Activated naive CD8-positive, alpha-beta T cell treated with anti-CD3 and anti-CD28 coated beads, Interleukin-2, amount 50 U/mL, for 24 hours (primary cell): ENCODE results near the gene ASTE1.
"Not testable (repeated sequence)": the region's sequence is repeated elsewhere in the genome, so short reads cannot be mapped to it uniquely, and the experiment has no call there.

Source experiments
- ATAC-seq: fragments of 150-1000 bp; cut with Tn5 transposase; one replicate; pipeline ENCODE4 v1.10.0; 2021
- DNase-seq: peaks from one replicate; pipeline ENCODE4 v3.0.0; 2021
- H3K27ac Mint-ChIP-seq: one replicate; pipeline ENCODE4 v1.8.0; 2021; ENCODE audit warnings: mild to moderate bottlenecking, mixed read lengths
- H3K27me3 Mint-ChIP-seq: one replicate; pipeline ENCODE4 v1.8.0; 2021; ENCODE audit warnings: mixed read lengths
- H3K36me3 Mint-ChIP-seq: one replicate; pipeline ENCODE4 v1.8.0; 2021; ENCODE audit warnings: low read depth, mixed read lengths
- H3K4me1 Mint-ChIP-seq: one replicate; pipeline ENCODE4 v1.8.0; 2021; ENCODE audit warnings: mixed read lengths
- H3K4me3 Mint-ChIP-seq: one replicate; pipeline ENCODE4 v1.8.0; 2021; ENCODE audit warnings: mild to moderate bottlenecking, moderate library complexity, mixed read lengths
- H3K9me3 Mint-ChIP-seq: one replicate; pipeline ENCODE4 v1.8.0; 2021; ENCODE audit warnings: mixed read lengths

ASTE1 gene, protein sequence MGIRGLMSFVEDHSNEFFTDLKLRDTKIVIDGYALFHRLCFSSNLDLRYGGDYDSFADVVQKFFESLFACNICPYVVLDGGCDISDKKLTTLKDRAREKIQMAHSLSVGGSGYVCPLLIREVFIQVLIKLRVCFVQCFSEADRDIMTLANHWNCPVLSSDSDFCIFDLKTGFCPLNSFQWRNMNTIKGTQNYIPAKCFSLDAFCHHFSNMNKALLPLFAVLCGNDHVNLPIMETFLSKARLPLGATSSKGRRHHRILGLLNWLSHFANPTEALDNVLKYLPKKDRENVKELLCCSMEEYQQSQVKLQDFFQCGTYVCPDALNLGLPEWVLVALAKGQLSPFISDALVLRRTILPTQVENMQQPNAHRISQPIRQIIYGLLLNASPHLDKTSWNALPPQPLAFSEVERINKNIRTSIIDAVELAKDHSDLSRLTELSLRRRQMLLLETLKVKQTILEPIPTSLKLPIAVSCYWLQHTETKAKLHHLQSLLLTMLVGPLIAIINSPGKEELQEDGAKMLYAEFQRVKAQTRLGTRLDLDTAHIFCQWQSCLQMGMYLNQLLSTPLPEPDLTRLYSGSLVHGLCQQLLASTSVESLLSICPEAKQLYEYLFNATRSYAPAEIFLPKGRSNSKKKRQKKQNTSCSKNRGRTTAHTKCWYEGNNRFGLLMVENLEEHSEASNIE

DNA sequence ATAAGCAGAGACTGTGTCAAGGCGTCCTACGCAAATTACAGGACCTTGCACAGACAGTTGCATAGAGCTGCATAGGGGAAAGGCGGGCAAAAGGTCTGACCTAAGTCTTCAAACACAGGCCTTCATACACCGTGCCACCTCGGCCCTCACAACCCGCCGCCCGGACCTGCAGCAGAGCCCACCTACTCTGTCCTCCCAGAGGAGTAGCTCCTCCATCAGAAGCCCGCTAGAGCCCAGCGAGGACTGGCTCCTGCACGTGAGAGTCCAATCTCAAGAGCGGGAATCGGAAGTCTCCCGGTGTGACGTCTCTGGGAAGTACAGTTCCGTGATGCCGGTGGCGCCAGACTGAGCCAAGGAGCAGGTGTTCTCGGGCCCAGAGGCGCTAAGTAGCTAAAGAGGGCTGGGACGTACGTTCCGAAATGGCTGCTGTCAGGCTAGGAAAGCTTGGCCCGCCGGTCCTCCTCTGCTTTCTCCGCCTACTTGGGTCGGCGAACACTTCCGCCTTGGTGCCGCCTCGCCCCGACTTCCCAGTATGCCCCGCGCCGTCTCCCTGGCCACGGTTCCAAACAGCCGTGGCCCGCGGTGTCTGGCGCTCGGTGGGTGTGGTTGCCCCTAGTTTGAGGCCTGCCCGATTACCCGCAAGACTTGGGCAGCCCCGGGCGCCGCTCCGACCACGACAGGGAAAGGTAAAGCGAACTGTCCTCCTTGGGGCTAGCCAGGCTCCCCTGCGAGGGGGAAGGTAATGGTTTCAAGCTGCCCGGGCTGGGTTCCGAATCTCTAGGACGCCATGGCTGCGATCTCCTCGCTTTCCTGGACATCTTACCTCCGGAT, at the start of gene ASTE1, which contains the start of gene NEK11:
Gene ASTE1 (minus strand): TSS at position 505 of the 831 bp plus-strand sequence. CDS start 1,519 bp downstream, outside the sequence.
Gene NEK11 (plus strand): TSS at position 557 of the 831 bp plus-strand sequence. CDS start 2,832 bp downstream, outside the sequence.
- ATAC-seq (peak; percentile 98), DNase-seq (peak; percentile 89)
- peak within 1 kb of the TSS; percentile 89 for H3K27ac Mint-ChIP-seq
- peaks cover 49% of the 10 kb centered on the region for H3K4me1 Mint-ChIP-seq
- no peaks in the 10 kb centered on the region for H3K27me3 Mint-ChIP-seq
- peaks cover 34% of the 10 kb centered on the region for H3K36me3 Mint-ChIP-seq
- H3K4me3 Mint-ChIP-seq, result peak within 1 kb of the TSS; percentile 89
- no peaks in the 10 kb centered on the region for H3K9me3 Mint-ChIP-seq

- DNase-seq, result no peak
- no peaks in the 10 kb centered on the region for H3K27me3 Mint-ChIP-seq
- H3K36me3 Mint-ChIP-seq, result no peaks in the 10 kb centered on the region
- no peak overlapping the region for H3K27ac Mint-ChIP-seq
- H3K4me3 Mint-ChIP-seq, result no peak overlapping the region
- H3K4me1 Mint-ChIP-seq, result no peaks in the 10 kb centered on the region
- no peak for ATAC-seq
- no peaks in the 10 kb centered on the region for H3K9me3 Mint-ChIP-seq
Measured at GRCh38 chr3:131075632-131076328, 49.2 kb upstream of the ASTE1 start.

DNA sequence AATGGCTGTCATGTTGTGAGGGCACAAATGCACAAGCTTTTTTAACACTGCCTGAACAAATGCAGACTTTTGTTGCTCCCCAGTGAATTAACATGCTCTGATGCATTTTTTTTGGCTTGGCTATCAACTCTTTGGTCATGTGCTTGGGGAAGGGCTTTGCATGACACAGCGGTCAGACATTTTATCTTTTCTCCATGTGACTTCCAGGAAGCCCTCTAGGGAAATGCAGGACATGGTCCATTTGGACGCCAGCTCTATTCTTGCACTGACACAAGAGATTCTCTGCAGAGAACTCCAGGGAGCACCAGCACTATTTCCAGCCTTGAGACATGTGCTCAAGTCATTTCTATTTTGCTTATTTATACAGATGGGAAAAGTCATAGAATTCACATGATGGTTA, 46.2 kb upstream of the ASTE1 start:
- ATAC-seq (no peak), DNase-seq (no peak)
- no peaks in the 10 kb centered on the region for H3K27me3 Mint-ChIP-seq
- no peaks in the 10 kb centered on the region for H3K36me3 Mint-ChIP-seq
- no peaks in the 10 kb centered on the region for H3K9me3 Mint-ChIP-seq
- no peaks in the 10 kb centered on the region for H3K4me1 Mint-ChIP-seq
- H3K4me3 Mint-ChIP-seq, result no peak overlapping the region
- H3K27ac Mint-ChIP-seq, result no peak overlapping the region

DNA sequence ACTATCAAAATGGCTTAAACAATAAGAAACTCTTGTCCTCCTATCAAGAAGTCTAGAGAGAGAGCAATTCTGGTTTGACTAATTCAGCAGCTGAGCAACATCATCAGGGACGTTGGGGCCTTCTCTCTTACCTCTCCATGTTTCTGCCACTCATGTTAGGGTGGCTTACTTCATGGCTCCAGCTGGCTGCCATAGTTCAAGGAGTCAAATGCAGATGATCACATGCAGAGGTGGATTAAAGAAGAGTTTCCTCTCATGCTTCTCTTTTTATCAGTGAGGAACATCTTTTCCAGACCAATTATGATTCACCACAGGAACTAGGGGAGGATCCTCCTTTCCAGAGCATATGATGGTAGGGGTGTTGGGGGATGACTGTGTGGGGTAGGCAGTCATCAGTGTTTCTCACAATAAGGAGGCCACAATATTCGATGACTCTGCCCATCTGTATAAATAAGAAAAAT, 45.5 kb upstream of the ASTE1 start:
- no peak for DNase-seq
- Mint-ChIP-seq H3K27ac (no peak overlapping the region), H3K4me3 (no peak overlapping the region), H3K27me3 (no peaks in the 10 kb centered on the region), H3K9me3 (no peaks in the 10 kb centered on the region), H3K36me3 (no peaks in the 10 kb centered on the region), H3K4me1 (no peaks in the 10 kb centered on the region)
- no peak for ATAC-seq

GRCh38 chr3:131067983-131068382, 41.4 kb upstream of the ASTE1 start:
- Mint-ChIP-seq H3K36me3 (no peaks in the 10 kb centered on the region), H3K27ac (no peak overlapping the region), H3K4me3 (no peak overlapping the region), H3K27me3 (no peaks in the 10 kb centered on the region), H3K4me1 (peaks cover 2% of the 10 kb centered on the region), H3K9me3 (no peaks in the 10 kb centered on the region)
- DNase-seq, result no peak
- no peak for ATAC-seq

DNA sequence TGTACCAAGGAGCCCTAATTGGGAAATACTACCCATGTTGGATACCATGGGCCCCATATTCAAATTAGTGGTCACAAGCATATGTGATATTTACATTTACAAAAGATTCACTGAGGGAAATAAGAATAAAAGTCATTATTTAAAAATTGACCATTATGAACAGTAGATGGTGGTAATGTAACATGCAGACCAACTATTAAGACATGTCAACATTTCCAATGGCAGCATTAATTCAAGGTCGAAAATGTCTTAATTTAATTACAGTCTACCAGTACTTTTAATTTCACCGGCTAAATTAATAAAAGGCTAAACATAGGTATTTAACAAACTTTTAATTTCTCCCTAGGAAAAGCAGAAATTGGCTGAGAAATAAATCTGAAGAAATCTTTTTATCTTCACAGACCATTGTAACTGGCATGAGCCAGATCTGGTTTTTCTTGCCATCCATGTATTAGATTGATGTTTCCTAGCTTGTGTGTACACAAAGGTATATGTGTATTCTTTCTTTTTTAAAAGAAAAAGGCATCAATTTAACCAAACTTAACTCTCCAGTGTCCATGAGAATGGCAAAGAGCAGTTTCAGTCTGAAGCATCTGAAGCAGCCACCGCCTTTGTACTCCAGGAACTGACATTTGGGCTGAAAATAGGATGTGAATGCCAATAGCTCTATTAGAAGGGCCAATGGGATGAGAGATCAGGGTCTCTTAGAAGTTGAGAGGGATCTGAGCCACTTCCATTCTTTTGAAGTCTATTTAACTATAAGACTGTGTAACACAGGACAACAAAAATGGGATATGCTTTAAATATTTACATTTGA, 26.6 kb upstream of the ASTE1 start:
- no peak overlapping the region for H3K4me3 Mint-ChIP-seq
- no peak overlapping the region for H3K27ac Mint-ChIP-seq
- H3K36me3 Mint-ChIP-seq, result no peaks in the 10 kb centered on the region
- DNase-seq, result no peak
- no peaks in the 10 kb centered on the region for H3K9me3 Mint-ChIP-seq
- no peak for ATAC-seq
- H3K27me3 Mint-ChIP-seq, result no peaks in the 10 kb centered on the region
- no peaks in the 10 kb centered on the region for H3K4me1 Mint-ChIP-seq

DNA sequence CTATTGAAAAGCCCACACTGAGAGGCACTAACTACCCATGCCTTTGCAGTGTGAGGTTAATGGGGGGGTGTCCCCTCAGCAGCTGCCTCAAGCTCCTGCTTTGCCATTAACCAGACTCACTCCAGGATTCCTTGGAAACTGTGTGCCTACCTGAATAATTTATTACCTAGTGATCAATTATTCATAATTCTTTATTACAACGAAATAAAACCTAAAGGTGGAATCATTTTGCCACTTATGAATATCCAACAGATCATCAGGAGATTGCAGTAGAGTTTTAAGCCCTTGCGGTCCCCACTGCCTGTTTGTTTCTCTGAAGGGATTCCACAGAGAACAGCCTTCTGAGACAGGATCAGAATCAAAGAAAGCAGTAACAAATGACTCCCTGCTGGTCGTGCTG, 23.4 kb upstream of the ASTE1 start:
- Mint-ChIP-seq H3K36me3 (peaks cover 4% of the 10 kb centered on the region), H3K4me3 (no peak overlapping the region), H3K27me3 (no peaks in the 10 kb centered on the region), H3K9me3 (peaks cover 14% of the 10 kb centered on the region), H3K4me1 (no peaks in the 10 kb centered on the region), H3K27ac (no peak overlapping the region)
- ATAC-seq (no peak), DNase-seq (no peak)

- DNase-seq (no peak), ATAC-seq (no peak)
- Mint-ChIP-seq H3K4me1 (no peaks in the 10 kb centered on the region), H3K4me3 (no peak overlapping the region), H3K27ac (no peak overlapping the region), H3K36me3 (peaks cover 11% of the 10 kb centered on the region), H3K27me3 (no peaks in the 10 kb centered on the region), H3K9me3 (peaks cover 31% of the 10 kb centered on the region)
Measured at GRCh38 chr3:131048030-131048429, 21.4 kb upstream of the ASTE1 start.

- peaks cover 4% of the 10 kb centered on the region for H3K4me1 Mint-ChIP-seq
- H3K27ac Mint-ChIP-seq, result no peak overlapping the region
- ATAC-seq, result no peak
- peaks cover 31% of the 10 kb centered on the region for H3K9me3 Mint-ChIP-seq
- no peaks in the 10 kb centered on the region for H3K27me3 Mint-ChIP-seq
- H3K36me3 Mint-ChIP-seq, result peaks cover 11% of the 10 kb centered on the region
- H3K4me3 Mint-ChIP-seq, result no peak overlapping the region
- no peak for DNase-seq
Measured at GRCh38 chr3:131047582-131047981, 21.0 kb upstream of the ASTE1 start.

DNA sequence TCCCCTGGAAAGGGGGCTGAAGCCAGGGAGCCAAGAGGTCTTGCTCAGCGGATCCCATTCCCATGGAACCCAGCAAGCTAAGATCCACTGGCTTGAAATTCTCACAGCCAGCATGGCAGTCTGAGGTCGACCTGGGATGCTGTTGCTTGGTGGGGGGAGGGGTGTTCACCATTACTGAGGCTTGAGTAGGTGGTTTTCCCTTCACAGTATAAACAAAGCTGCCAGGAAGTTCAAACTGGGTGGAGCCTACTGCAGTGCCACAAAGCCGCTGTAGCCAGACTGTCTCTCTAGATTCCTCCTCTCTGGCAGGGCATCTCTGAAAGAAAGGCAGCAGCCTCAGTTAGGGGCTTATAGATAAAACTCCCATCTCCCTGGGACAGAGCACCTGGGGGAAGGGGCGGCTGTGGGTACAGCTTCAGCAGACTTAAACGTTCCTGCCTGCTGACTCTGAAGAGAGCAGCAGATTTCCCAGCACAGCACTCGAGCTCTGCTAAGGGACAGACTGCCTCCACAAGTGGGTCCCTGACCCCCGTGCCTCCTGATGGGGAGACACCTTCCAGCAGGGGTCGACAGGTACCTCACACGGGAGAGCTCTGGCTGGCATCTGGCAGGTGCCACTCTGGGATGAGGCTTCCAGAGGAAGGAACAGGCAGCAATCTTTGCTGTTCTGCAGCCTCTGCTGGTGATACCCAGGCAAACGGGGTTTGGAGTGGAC, 15.8 kb upstream of the ASTE1 start:
- Mint-ChIP-seq H3K36me3 (peaks cover 15% of the 10 kb centered on the region), H3K4me1 (peaks cover 13% of the 10 kb centered on the region), H3K9me3 (peaks cover 31% of the 10 kb centered on the region)
- not testable (repeated sequence) for H3K27me3 Mint-ChIP-seq, H3K27ac Mint-ChIP-seq, H3K4me3 Mint-ChIP-seq, ATAC-seq
- DNase-seq, result peak; percentile 12

GRCh38 chr3:131038326-131038725, 11.7 kb upstream of the ASTE1 start:
- H3K4me1 Mint-ChIP-seq, result peaks cover 13% of the 10 kb centered on the region
- H3K36me3 Mint-ChIP-seq, result peaks cover 6% of the 10 kb centered on the region
- no peaks in the 10 kb centered on the region for H3K27me3 Mint-ChIP-seq
- DNase-seq (no peak), ATAC-seq (no peak)
- no peak overlapping the region for H3K4me3 Mint-ChIP-seq
- H3K27ac Mint-ChIP-seq, result no peak overlapping the region
- H3K9me3 Mint-ChIP-seq, result peaks cover 2% of the 10 kb centered on the region

GRCh38 chr3:131036986-131037385, 10.4 kb upstream of the ASTE1 start:
- Mint-ChIP-seq H3K4me3 (no peak overlapping the region), H3K36me3 (peaks cover 4% of the 10 kb centered on the region), H3K4me1 (peaks cover 5% of the 10 kb centered on the region), H3K27ac (no peak overlapping the region), H3K27me3 (no peaks in the 10 kb centered on the region), H3K9me3 (no peaks in the 10 kb centered on the region)
- ATAC-seq (no peak), DNase-seq (no peak)
